NCI-H446 treated with DMSO at 0.1 percent for 48 hours (cell line): ENCODE data around the gene RAB11A.

Source experiments
- DNase-seq: peaks from one replicate; lab custom pipeline; 2025; lab: John Stamatoyannopoulos, UW

Gene RAB11A

DNA sequence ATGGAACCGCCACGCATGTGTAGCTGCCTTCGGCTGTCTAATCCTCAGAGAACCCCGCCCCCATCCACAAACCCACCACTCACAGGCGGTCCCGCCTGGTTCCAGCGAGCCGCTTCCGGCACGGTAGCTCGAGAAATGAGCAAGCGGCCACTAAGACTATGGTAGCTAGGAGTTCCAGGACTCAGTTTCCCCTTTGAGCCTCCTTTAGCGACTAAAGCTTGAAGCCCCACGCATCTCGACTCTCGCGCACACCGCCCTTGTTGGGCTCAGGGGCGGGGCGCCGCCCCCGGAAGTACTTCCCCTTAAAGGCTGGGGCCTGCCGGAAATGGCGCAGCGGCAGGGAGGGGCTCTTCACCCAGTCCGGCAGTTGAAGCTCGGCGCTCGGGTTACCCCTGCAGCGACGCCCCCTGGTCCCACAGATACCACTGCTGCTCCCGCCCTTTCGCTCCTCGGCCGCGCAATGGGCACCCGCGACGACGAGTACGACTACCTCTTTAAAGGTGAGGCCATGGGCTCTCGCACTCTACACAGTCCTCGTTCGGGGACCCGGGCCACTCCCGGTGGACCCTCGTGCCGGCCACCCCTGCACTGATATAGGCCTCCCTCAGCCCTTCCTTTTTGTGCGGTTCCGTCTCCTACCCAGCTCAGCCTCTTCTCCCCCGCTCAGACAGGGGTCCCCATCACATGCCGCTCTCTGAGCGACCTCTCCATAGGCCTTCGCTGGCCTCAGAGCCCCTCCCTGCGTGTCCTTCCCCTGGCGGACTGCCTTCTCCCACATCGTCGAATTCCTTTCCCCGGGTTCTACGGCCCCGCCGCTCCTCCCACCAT lies at the start of gene RAB11A:
TSS of gene RAB11A (plus strand) at position 366 of the 828 bp plus-strand sequence. CDS start at position 461, 95 bp downstream.
- DNase-seq: peak; percentile 90

GRCh38 chr15:65819563-65819960 lies 49.7 kb upstream of the RAB11A start:
- DNase-seq: no peak

- DNase-seq: no peak
These were observed 48.2 kb upstream of the RAB11A start for GRCh38 chr15:65821070-65821469.

DNA sequence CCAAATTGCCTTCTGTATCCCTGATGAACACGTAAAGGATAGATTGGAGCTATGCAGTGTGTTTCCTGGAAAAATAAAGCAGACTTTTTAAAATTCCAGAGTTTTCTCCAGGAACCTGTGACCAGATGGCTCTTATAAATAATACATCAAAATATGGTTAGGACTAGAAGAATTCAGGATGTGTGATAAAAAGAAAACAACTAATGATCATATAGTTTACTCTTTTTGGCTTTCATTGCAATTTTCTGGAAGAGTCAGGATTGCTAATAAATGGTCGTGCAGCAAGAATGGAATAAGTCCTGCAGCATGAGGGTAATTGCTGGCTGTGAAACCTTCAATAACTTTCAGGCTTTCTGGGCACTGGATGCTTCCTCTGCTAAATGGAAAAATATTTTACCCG lies 47.0 kb upstream of the RAB11A start:
- DNase-seq: no peak

DNA sequence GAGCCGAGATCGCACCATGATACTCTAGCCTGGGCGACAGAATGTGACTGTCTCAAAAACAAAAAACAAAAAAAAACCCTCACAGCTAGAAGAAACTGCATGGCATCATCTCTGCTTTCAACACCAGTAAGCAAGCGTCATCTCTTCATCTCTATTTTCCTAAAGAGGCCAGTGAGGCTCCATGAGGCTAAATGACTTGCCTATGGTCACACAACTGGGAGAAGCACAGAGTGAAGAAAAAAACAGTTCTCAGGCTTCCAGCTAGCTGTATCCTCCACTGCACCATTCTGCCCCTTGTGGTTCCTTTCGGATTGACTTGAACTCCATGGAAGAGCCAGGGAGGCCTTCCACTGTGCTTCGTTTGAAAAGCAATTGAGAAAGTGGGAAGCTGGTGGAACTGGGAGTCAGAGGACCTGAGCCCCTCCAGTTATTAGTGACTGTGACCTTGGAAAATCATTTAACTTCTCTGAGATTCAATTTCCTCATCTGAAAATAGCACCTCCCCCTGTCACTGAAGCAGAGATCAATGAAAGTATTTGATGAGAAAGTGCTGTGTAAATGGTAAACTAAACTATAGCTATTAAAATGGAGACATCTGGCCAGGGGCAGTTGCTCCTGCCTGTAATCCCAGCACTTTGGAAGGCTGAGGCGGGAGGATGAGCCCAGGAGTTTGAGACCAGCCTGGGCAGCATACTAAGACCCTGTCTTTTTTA lies 45.1 kb upstream of the RAB11A start:
- DNase-seq: no peak

DNA sequence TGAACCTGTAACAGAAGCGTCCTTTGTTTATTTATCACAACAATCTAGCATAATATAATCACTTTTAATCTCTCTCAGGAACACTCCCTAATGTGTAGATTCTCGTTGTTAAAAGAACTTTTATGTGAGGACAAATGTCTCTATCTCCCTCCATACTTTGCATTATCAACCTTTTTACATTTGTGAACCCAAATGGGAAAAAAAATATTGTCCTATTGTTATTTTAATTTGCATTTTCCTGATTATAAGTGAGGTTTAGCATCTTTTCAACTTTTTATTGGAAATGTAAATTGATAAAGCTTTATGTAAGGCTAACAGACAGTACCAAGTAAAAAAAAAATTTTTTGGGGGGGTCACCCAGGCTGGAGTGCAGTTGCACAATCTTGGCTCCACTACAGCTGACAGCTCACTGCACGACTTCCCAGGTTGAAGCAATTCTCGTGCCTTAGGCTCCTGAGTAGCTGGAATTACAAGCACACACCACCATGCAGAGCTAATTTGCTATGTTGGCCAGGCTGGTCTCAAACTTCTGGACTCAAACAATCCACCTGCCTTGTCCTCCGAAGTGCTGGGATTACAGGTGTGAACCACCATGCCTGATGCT lies 44.2 kb upstream of the RAB11A start:
- DNase-seq: no peak

GRCh38 chr15:65827065-65827464 lies 42.2 kb upstream of the RAB11A start:
- DNase-seq: no peak

- no peak for DNase-seq
These were observed 40.7 kb upstream of the RAB11A start for GRCh38 chr15:65828585-65828984.

DNA sequence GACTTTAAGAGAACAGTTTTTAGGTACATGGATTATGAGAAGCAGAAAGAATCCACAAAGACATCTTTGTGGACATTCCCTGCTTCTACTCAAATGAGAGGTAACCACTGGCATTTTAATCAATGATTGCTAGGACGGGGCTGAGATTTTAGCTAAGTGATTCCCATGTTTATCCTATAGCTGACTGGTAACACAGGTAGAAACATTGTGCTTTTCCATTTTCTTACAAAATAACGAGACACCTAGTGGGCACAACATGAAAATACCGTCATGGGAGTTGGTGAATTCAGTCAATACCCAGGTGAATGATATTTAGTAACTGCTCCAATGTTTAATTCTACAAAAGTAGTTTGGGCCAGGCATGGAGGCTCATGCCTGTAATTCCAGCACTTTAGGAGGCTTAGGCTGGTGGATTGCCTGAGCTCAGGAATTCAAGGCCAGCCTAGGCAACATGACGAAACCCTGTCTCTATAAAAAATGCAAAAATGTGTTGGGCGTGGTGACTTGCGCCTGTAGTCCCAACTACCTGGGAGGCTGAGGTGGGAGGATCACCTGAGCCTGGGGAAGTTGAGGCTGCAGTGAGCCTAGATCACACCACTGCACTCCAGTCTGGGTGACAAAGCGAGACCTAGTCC lies 40.0 kb upstream of the RAB11A start:
- DNase-seq: no peak

GRCh38 chr15:65832549-65833364 lies 36.5 kb upstream of the RAB11A start:
- DNase-seq: peak; percentile 98

DNA sequence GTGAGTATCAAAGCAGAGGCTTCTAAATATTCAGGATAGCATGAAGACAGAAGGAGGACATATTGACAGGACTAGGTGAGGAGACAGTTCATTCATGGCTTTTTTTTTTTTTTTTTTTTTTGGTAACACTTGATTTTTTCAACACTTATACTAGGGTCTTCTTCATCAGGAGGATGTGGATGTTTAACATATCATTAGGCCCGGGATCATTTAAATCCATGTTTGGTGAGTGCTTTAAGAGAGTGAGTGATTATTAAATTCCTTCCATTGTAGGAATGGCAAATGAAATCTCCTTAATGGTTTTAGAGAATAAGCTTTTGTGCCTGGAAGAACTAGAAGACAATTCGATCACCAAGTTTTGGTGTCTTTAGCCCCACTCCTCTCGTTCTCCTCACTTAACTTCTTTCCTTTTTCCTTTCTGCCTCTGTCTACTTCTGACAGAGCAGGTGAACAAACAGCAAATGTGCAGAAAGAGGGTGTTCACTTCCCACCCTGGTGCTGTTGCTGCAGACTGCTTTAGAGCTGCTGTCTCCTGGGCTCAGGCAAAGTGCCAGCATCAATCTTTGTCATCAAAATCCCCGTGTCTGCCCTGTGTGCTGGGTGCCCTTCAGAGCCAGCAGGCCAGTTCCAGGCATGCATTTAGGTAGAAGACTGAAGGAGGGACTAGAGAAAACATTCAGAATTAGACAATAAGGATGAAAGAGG lies 35.6 kb upstream of the RAB11A start:
- no peak for DNase-seq

- DNase-seq: no peak
These were observed 34.5 kb upstream of the RAB11A start for GRCh38 chr15:65834603-65835282.

DNA sequence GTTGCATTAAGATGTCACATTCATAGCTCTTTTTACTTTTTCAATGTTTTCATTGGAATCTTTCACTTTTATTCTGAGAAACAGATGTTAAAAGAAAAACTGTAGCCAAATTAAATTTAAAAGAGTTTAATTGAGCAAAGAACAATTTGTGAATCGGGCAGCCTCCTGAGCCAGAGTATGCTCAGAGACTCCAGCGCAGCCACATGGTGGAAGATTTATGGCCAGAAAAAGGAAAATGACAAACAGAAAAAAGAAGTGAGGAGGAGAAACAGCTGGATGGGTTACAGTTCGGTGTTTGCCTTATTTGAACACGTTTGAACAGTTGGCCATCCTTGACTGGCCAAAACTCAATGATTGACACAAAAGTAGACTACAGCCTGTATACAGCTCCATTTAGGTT lies 33.8 kb upstream of the RAB11A start:
- DNase-seq: peak; percentile 47

GRCh38 chr15:65836665-65837064 lies 32.6 kb upstream of the RAB11A start:
- DNase-seq: no peak

- no peak for DNase-seq
These were observed 31.7 kb upstream of the RAB11A start for GRCh38 chr15:65837301-65838294.

DNA sequence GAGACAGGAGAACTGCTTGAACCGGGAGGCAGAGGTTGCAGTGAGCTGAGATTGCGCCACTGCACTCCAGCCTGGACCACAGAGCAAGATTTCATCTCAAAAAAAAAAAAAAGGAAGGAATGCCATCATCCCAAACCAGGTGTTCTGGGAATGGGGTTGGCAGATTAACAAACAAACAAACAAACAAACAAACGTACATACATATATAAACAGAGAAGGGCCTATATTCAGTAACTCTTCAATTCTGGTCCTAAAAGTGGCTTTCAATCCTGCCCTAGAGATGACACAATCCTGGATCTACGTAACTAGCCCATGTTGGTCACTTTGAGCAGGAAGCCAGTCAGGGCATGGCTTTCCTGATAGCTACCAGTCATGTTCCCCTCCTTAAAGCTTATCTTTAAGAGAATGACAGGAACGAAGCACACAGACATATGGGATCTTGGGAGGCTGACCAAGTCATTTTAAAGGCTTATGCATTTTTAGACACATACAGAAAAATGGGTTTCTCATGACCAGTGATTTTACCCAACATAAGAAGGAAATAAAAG lies 29.9 kb upstream of the RAB11A start:
- DNase-seq: no peak

DNA sequence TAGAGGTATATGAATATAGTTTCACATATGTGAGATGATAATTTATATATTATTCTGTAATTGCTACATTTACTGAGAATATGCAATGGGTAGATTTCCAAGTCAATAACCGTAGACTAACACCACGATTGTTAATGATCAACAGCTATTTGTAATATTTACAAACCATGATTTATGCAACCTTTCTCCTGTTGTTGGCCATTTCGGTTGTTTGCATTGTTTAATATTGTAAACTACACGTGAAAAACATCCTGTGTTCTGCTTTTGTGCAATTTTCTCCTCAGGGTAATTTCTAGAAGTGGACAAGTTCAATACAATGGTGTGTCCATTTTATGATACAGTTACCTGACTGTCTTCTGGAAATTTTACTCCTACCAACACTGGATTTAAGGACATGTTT lies 29.3 kb upstream of the RAB11A start:
- no peak for DNase-seq

GRCh38 chr15:65841121-65841930 lies 28.0 kb upstream of the RAB11A start:
- no peak for DNase-seq
